GM12891 (cell line): Measurements from ENCODE around the gene TMTC1.

Experiments used
- DNase-seq: peaks from one replicate; pipeline ENCODE4 v3.0.0; 2011; ENCODE audit warnings: low spot score; ENCODE audit not compliant: insufficient read length
- FAIRE-seq: peaks from 2 replicates; lab custom pipeline; 2011; peaks lifted over from hg19 to GRCh38; lab: Jason Lieb, UNC
- PAX5 ChIP-seq: IDR thresholded peaks from 2 replicates; pipeline ENCODE4 v1.6.1; 2011; ENCODE audit warnings: low read length, moderate library complexity, mild to moderate bottlenecking; ENCODE audit not compliant: insufficient read depth, severe bottlenecking
- POLR2A ChIP-seq: IDR thresholded peaks from 2 replicates; pipeline ENCODE4 v1.6.1; 2011; ENCODE audit warnings: low read depth, low read length, control low read depth
- POLR2AphosphoS5 ChIP-seq: IDR thresholded peaks from 2 replicates; pipeline ENCODE4 v1.6.1; 2011; ENCODE audit warnings: low read depth, low read length, control low read depth
- POU2F2 ChIP-seq: IDR thresholded peaks from 2 replicates; pipeline ENCODE4 v1.6.1; 2011; ENCODE audit warnings: low read depth, mild to moderate bottlenecking, control low read depth, low read length, moderate library complexity
- SPI1 ChIP-seq: IDR thresholded peaks from 2 replicates; pipeline ENCODE4 v1.6.1; 2011; ENCODE audit warnings: low read depth, low read length, control low read depth
- TAF1 ChIP-seq: IDR thresholded peaks from 2 replicates; pipeline ENCODE4 v1.6.1; 2011; ENCODE audit warnings: low read depth, low read length, control low read depth

TMTC1 gene

DNA sequence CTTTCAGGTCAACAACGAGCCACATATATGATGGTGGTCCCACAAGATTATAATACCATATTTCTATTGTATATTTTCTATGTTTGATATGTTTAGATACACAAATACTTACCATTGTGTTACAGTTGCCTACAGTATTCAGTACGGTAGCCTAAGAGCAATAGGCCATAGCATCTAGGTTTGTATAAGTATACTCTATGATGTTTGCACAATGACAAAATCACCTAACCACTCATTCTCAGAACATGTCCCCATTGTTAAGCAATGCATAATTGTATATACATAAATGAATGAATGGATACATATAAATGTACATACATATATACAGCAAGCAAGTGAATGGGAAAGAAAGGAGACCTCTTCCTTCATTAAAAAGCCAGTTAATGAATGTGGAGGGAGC, 23.8 kb downstream of the TMTC1 start:
- no peak for DNase-seq
- no peak for FAIRE-seq

DNA sequence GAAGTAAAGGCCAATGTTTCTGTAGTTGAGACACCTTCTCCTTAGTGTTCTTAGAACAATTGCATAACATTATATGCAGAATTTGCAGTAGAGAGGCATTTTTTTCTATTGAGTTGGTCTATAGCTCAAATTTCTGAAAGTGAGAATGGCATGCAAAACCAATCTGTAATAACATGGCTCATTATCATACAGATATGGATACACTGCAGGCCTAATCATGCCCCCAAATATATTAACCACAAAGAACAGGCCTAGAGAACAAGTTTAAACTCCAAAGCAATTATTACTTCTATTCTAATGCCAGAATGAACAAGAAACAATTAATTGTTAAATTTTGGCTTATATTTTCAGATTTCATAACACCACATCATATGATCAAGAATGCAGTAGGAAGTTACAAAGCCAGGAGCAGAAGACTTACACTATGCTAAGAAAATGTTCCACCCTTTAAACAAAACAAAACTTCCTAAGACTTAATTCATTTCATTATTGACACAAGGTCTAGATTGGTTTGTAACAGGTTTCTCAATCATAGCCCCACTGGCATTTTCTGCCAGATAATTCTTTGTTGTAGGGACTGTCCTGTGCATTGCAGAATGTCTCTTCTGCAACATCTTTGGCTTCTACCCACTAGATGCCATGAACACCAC, 26.9 kb downstream of the TMTC1 start:
- DNase-seq (no peak), FAIRE-seq (no peak)
- TF ChIP-seq POLR2A (no peak), POU2F2 (no peak), POLR2AphosphoS5 (no peak), PAX5 (no peak), SPI1 (no peak), TAF1 (no peak)

More for the DNA sequence above, 23.8 kb downstream of the TMTC1 start:
- no peak for TF ChIP-seq PAX5
- TF ChIP-seq POU2F2: no peak
- no peak for TF ChIP-seq TAF1
- no peak for TF ChIP-seq POLR2AphosphoS5
- TF ChIP-seq POLR2A: no peak
- no peak for TF ChIP-seq SPI1

DNA sequence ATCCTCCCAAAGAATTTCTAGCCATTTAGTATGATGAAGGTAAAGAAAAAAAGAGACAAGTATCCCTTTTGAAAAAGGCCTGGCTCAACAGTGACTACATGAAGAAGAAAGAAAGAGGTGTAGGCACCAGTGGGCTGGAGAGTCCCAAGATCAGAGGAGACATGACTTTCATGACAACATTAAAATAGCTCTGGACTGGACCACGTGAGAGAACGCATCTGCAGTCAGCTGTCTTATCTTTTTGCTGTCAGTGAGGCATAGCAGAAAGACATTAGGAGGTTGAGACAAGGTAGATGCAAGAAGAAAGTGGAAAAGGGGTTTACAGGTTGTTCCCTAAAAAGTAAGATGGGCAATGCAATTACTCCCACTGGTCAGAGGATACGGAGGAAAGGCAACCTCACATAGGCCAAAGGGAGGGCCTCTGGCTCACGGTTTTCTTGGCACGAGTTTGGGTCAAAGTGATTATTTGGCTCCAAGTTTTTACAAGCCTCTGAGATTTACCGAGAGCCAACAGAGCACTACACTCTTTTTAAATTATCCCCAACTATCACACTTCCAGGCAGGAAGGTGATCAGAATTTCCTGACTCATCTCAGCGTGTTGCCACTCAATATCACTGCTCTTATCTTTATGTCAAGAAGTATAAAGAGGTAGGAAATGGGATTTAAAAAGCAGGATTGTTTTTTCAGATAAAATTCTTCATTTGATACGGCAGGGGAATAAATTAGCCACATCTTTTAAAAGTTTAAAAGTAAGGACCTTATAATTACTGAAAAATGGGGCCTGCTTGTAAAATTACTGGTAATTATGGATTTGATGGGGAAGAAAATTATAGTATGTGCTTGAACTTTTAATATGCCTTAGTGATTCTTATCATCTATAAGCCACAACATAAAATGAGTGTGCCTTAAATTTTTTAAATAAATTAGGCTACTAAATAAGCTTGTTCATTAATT, 29.2 kb downstream of the TMTC1 start:
- TF ChIP-seq POU2F2 (no peak), POLR2AphosphoS5 (no peak), POLR2A (no peak), PAX5 (no peak), TAF1 (no peak), SPI1 (no peak)
- FAIRE-seq (no peak), DNase-seq (no peak)

DNA sequence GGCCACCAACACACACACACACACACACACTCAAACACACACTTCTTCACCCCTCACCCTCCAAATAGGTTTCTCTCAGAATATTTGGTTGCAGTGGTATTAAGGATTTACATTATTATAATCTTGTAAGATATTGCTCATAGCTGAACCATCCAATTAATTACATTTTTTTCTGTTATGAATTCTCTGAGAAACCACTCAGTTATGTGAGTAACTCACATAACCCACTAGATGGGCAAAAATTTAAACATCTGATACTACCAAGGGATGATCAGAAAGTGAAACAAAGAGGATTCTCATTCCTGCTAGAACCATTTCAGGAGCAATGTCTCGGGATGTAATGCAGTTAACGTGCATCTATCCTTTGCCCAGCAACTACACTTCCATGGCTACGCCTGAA, 31.6 kb downstream of the TMTC1 start:
- FAIRE-seq (no peak), DNase-seq (no peak)
- TF ChIP-seq PAX5 (no peak), SPI1 (no peak), POLR2AphosphoS5 (no peak), TAF1 (no peak), POU2F2 (no peak), POLR2A (no peak)

DNA sequence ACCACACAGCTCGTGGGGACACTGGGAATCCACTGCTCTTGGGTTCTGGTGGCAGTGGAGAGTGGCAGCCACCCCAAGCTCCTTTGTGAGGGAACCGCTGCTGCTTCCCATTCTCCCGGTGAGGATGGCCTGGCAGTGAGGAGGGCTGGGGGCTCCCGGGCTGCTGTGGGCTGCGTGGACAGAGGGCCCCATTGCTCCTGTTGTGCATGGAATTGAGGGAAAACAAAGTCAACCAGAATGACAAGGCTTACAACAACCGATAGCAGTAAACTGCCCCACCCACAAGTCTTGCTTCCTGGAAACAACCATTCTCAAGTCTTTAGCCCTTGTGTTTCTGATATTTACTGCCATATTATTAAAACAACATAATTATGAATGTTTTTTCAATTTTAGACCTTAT, 32.1 kb downstream of the TMTC1 start:
- DNase-seq: no peak
- FAIRE-seq: no peak
- TF ChIP-seq POLR2AphosphoS5 (no peak), SPI1 (no peak), POLR2A (no peak), PAX5 (no peak), TAF1 (no peak)

DNA sequence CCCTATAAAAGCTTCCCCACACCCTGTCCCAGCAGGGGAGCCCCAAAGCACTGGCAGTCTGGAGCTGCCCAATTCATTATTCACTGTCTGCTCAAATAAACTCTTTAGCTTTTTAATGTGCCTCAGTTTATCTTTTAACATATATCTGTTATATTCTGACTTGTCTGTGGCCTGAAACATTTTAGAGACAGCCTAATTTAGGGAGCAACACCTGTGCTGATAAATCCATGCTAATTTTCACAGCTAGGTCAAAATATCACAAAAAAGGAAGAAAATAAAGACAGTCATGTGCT, 32.9 kb downstream of the TMTC1 start:
- FAIRE-seq: no peak
- DNase-seq: no peak
- no peak for TF ChIP-seq SPI1
- no peak for TF ChIP-seq POU2F2
- no peak for TF ChIP-seq POLR2A
- no peak for TF ChIP-seq PAX5
- no peak for TF ChIP-seq POLR2AphosphoS5
- no peak for TF ChIP-seq TAF1

DNA sequence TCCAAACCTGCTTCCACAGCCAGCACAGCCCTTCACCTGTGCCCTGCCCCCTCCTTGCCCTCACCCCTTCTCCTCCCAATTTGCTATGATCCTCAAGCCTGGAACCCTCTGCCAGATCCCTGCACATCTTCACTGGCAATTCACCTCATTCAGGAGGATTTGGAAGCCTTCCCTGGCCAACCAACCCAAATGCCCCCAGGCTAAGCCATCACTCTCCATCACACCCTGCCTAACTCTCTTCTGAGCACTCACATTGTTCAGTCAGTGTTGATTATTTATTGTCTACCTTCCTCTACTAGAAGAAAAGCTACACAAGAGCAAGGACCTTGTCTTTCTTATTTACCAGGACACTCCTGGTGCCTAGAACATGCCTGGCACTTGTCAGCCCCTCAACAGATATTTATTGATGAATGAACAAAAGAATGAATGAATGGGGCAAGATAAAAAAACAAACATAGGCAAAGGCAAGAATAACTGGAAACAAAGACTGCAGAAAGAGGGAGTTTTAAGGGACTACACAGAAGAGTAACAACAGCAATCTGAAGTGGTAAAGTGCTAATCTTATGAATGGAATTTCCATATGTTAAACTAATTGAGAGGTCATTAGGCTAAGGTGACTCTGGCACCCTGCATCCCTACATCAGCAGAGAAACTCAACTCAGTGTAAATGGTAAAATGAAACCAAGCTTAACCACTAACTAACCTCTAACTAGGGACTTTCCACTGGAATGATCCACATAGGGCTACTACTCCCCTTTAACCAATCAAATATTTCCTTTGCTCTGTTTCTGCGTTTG, 33.4 kb downstream of the TMTC1 start:
- TF ChIP-seq POU2F2: no peak
- TF ChIP-seq TAF1: no peak
- no peak for TF ChIP-seq PAX5
- TF ChIP-seq POLR2A: no peak
- no peak for TF ChIP-seq SPI1
- TF ChIP-seq POLR2AphosphoS5: no peak
- FAIRE-seq (no peak), DNase-seq (no peak)

DNA sequence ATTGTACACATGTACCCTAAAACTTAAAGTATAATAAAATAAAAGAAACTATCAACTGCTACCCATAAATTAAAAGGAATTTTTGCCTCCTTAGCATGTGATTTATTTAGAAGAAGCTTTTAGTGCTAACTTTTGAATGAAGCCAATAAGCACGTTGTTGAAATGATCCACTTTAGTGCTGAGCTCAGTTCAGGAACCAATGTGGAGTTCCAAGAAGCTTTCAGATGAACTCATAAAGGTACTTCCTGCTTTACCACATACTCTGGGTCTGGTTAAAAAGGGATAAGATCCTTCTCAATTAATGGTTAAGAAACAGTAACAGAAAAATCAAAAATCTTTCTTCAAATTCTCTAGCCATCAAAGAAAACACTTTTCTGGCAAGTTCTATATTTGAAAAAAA, 39.4 kb downstream of the TMTC1 start:
- FAIRE-seq: no peak
- DNase-seq: no peak
- no peak for TF ChIP-seq TAF1
- no peak for TF ChIP-seq POLR2AphosphoS5
- no peak for TF ChIP-seq SPI1
- no peak for TF ChIP-seq PAX5
- no peak for TF ChIP-seq POU2F2
- TF ChIP-seq POLR2A: no peak

DNA sequence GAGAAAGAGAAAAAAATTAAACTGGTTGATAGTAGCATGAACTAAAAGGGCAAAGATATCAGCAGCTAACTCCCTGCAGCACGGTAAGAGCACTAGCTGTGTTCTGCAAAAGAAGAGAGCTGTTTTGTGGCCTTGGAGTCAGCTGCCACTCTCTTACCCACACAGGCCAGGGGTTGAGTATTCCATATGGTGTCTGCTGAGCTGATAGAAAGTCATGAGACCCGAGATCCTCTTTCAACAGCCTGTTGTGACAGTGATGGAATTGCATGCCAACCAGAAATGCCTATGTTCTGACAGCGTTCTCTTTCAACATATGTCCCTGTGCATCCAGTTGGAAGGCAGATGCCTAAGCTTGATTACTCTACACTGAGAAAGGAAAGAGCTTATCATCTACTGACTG, 39.9 kb downstream of the TMTC1 start:
- FAIRE-seq: no peak
- DNase-seq: no peak
- TF ChIP-seq SPI1: no peak
- TF ChIP-seq TAF1: no peak
- no peak for TF ChIP-seq PAX5
- no peak for TF ChIP-seq POLR2AphosphoS5
- no peak for TF ChIP-seq POU2F2
- no peak for TF ChIP-seq POLR2A
